ENCODE data around the gene THBS2.

DNA sequence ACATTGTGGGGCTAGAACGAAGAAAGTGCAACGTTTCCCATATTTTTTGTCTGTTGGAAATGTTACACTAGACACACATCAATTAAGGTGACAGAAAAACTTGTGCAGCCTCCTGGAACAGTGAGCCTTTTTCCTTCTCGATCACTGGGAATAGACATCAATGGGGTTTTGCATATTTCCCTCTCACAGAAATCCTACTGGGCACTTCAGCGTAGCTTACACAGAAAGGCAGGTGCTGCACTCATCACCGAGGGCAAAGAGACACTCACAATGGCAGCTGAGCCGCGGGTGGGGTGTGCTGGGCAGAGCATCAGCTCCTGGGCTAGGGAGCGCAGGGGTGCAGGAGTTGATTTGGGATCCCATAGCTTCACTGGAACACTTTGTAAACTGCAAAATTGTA lies 64.5 kb downstream of the THBS2 start:
- TF ChIP-seq, protein P1, sequence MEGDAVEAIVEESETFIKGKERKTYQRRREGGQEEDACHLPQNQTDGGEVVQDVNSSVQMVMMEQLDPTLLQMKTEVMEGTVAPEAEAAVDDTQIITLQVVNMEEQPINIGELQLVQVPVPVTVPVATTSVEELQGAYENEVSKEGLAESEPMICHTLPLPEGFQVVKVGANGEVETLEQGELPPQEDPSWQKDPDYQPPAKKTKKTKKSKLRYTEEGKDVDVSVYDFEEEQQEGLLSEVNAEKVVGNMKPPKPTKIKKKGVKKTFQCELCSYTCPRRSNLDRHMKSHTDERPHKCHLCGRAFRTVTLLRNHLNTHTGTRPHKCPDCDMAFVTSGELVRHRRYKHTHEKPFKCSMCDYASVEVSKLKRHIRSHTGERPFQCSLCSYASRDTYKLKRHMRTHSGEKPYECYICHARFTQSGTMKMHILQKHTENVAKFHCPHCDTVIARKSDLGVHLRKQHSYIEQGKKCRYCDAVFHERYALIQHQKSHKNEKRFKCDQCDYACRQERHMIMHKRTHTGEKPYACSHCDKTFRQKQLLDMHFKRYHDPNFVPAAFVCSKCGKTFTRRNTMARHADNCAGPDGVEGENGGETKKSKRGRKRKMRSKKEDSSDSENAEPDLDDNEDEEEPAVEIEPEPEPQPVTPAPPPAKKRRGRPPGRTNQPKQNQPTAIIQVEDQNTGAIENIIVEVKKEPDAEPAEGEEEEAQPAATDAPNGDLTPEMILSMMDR (IDR thresholded peaks at IDR 0.05; ENCODE audit: low read depth, low read length) = no peak
- no peak for TF ChIP-seq MYC (IDR thresholded peaks at IDR 0.05; ENCODE audit: low read depth, low read length)

Data from NB4 (cell line).